Measurements from ENCODE around the gene MRPL33. TPM values are rescaled to one million over a fixed set of nuclear protein-coding genes. Genes with fewer than 3 reads are reported as not detected.
A peak's percentile ranks its signal among the peaks of the same experiment; 100 is the strongest.

MRPL33 gene
- total and polyA plus RNA-seq, 2 of the 13 experiments (the other 11 are each of a cell fraction or from before 2014, with no cell fraction given), result 69.7 to 218 TPM

- TF ChIP-seq NCOR1 (IDR thresholded peaks at IDR 0.05; ENCODE audit: borderline replicate concordance, low read length) (peak; percentile 99), HNF1A (IDR thresholded peaks at IDR 0.05; ENCODE audit: low read depth) (peak; percentile 91), HNF1A (CRISPR knock-in tag; IDR thresholded peaks at IDR 0.05; ENCODE audit: borderline replicate concordance) (peak; percentile 90; the same call in 1 of the 2 replicates), PHF21A (CRISPR knock-in tag; IDR thresholded peaks at IDR 0.05) (peak; percentile 89), KDM5A (IDR thresholded peaks at IDR 0.05; ENCODE audit: borderline replicate concordance, low read length) (peak; percentile 10; the same call in 1 of the 2 replicates), PAWR (CRISPR knock-in tag; IDR thresholded peaks at IDR 0.05; ENCODE audit: borderline replicate concordance) (no peak; the same call in 1 of the 2 replicates), ZNF530 (CRISPR knock-in tag; IDR thresholded peaks at IDR 0.05; ENCODE audit: low read depth) (no peak), CCDC6 (CRISPR knock-in tag; IDR thresholded peaks at IDR 0.05) (no peak), NAIF1 (CRISPR knock-in tag; IDR thresholded peaks at IDR 0.05; ENCODE audit: borderline replicate concordance) (0 out of 2 replicates have a peak, but pooled peaks have one; percentile 47), ZMYM2 (CRISPR knock-in tag; IDR thresholded peaks at IDR 0.05) (0 out of 2 replicates have a peak, but pooled peaks have one; percentile 56), BRF2 (CRISPR knock-in tag; IDR thresholded peaks at IDR 0.05) (peak; percentile 51; the same call in 1 of the 2 replicates), TP53 (CRISPR knock-in tag; conservative IDR thresholded peaks at IDR 0.05) (no peak), ZBTB39 (CRISPR knock-in tag; IDR thresholded peaks at IDR 0.05) (peak; percentile 99), ZNF598 (CRISPR knock-in tag; IDR thresholded peaks at IDR 0.05; ENCODE audit: borderline replicate concordance) (no peak), ZNF605 (CRISPR knock-in tag; IDR thresholded peaks at IDR 0.05) (no peak), TBL1XR1 (IDR thresholded peaks at IDR 0.05; ENCODE audit: borderline replicate concordance, low read length, partially characterized antibody) (peak; percentile 96), CENPT (CRISPR knock-in tag; IDR thresholded peaks at IDR 0.05; ENCODE audit: low read depth) (no peak), GRHL1 (CRISPR knock-in tag; conservative IDR thresholded peaks at IDR 0.05) (no peak), ZNF335 (CRISPR knock-in tag; IDR thresholded peaks at IDR 0.05) (peak; percentile 39; the same call in 1 of the 2 replicates)
These were observed 8.3 kb upstream of the MRPL33 start (continued) for GRCh38 chr2:27762951-27763906.
